Measurements from ENCODE around the gene CDC5L. TPM values are rescaled to one million over a fixed set of nuclear protein-coding genes. Genes with fewer than 3 reads are reported as not detected.

The CDC5L gene
- total and polyA plus RNA-seq, 2 experiments from 2014 or later = 15.9 to 20.4 TPM

- no peak for TF ChIP-seq EZH2phosphoT487 (IDR thresholded peaks at IDR 0.05; ENCODE audit: insufficient read depth, low read depth)
- peak overlapping the region; percentile 26 for H3K4me3 ChIP-seq
- no peaks in the 10 kb centered on the region for H3K27me3 ChIP-seq (replicated peaks; ENCODE audit: insufficient read depth)
- H3K79me2 ChIP-seq (ENCODE audit: insufficient read depth) = peaks cover 56% of the 10 kb centered on the region
- no peak for DNase-seq
- peaks cover 6% of the 10 kb centered on the region; the same call in 1 of the 2 replicates for H4K20me1 ChIP-seq (ENCODE audit: insufficient read depth)
- H3K4me1 ChIP-seq (ENCODE audit: insufficient read depth) = peaks cover 27% of the 10 kb centered on the region
- H3F3A ChIP-seq (ENCODE audit: insufficient read depth) = peaks cover 11% of the 10 kb centered on the region
- WGBS, 2 experiments (ENCODE audit: low coverage in 1 of 2, low lambda C conversion rate in 2 of 2, missing lambda C conversion rate in 2 of 2) = 22 to 25% methylated on average over 1 of the region's 1 CpG
- in situ Hi-C loops (cut with MboI) = no loop called here
- no peak overlapping the region for H3K27ac ChIP-seq
- peaks cover 32% of the 10 kb centered on the region for H3K36me3 ChIP-seq (ENCODE audit: low read depth)
- H3K9me2 ChIP-seq (ENCODE audit: insufficient read depth) = no peaks in the 10 kb centered on the region
- H2AFZ ChIP-seq = no peak overlapping the region
- H3K4me2 ChIP-seq (ENCODE audit: unreplicated experiment) = no peak overlapping the region
- H3K9me3 ChIP-seq (ENCODE audit: low read depth) = no peaks in the 10 kb centered on the region
- no peak overlapping the region for H3K9ac ChIP-seq
Observed at GRCh38 chr6:44390158-44390683, 2.7 kb downstream of the CDC5L start.

DNA sequence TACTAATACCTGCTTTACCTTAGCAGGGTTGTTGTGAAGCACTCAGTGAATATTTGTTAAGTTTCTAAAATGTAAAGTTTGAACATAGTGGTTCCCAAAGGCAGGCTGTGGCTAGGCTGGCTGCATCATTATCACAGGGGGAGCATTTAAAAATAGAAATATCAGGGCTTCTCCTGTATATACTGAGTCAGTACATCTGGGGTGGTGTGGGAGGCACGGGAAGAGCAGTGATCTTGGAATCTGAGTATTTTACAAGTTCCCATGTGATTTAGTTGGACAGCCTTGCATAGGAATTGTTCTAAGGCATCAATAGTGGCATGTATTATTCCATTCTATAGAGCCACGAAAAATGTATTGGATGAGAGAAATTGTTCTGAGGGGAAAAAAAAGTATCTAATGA, 8.0 kb downstream of the CDC5L start:
- Histone ChIP-seq H3K4me2 (ENCODE audit: unreplicated experiment) (no peak overlapping the region), H3K9me2 (ENCODE audit: insufficient read depth) (no peaks in the 10 kb centered on the region), H2AFZ (no peak overlapping the region), H3K4me3 (no peak overlapping the region), H3K27me3 (replicated peaks; ENCODE audit: insufficient read depth) (no peaks in the 10 kb centered on the region), H3K4me1 (ENCODE audit: insufficient read depth) (no peaks in the 10 kb centered on the region), H4K20me1 (ENCODE audit: insufficient read depth) (no peaks in the 10 kb centered on the region), H3F3A (ENCODE audit: insufficient read depth) (no peaks in the 10 kb centered on the region), H3K36me3 (ENCODE audit: low read depth) (peaks cover 57% of the 10 kb centered on the region), H3K27ac (no peak overlapping the region), H3K79me2 (ENCODE audit: insufficient read depth) (peaks cover 64% of the 10 kb centered on the region), H3K9ac (no peak overlapping the region), H3K9me3 (ENCODE audit: low read depth) (no peaks in the 10 kb centered on the region)
- 30 to 40% methylated on average over 2 of the region's 2 CpGs for WGBS, 2 experiments (ENCODE audit: low coverage in 1 of 2, low lambda C conversion rate in 2 of 2, missing lambda C conversion rate in 2 of 2)
- TF ChIP-seq EZH2phosphoT487 (IDR thresholded peaks at IDR 0.05; ENCODE audit: insufficient read depth, low read depth) (no peak), EZH2 (IDR thresholded peaks at IDR 0.05; ENCODE audit: insufficient read depth, poor library complexity, severe bottlenecking) (no peak)
- in situ Hi-C loops (cut with MboI) = no loop called here
- DNase-seq = no peak

- Histone ChIP-seq H3K79me2 (ENCODE audit: insufficient read depth) (peaks cover 60% of the 10 kb centered on the region), H3K4me1 (ENCODE audit: insufficient read depth) (no peaks in the 10 kb centered on the region), H3K27ac (no peak overlapping the region), H3K4me3 (no peak overlapping the region), H2AFZ (no peak overlapping the region), H3K9ac (no peak overlapping the region), H3K4me2 (ENCODE audit: unreplicated experiment) (no peak overlapping the region), H3K27me3 (replicated peaks; ENCODE audit: insufficient read depth) (no peaks in the 10 kb centered on the region), H3K9me3 (ENCODE audit: low read depth) (no peaks in the 10 kb centered on the region), H4K20me1 (ENCODE audit: insufficient read depth) (no peaks in the 10 kb centered on the region), H3K36me3 (ENCODE audit: low read depth) (peaks cover 55% of the 10 kb centered on the region), H3K9me2 (ENCODE audit: insufficient read depth) (no peaks in the 10 kb centered on the region), H3F3A (ENCODE audit: insufficient read depth) (no peaks in the 10 kb centered on the region)
- WGBS, 2 experiments (ENCODE audit: low coverage in 1 of 2, low lambda C conversion rate in 2 of 2, missing lambda C conversion rate in 2 of 2) = 42 to 52% methylated on average over 3 of the region's 3 CpGs
- in situ Hi-C loops (cut with MboI) = no loop called here
- TF ChIP-seq EZH2phosphoT487 (IDR thresholded peaks at IDR 0.05; ENCODE audit: insufficient read depth, low read depth) (no peak), EZH2 (IDR thresholded peaks at IDR 0.05; ENCODE audit: insufficient read depth, poor library complexity, severe bottlenecking) (no peak)
- DNase-seq = no peak
Observed at GRCh38 chr6:44396968-44397367, 9.5 kb downstream of the CDC5L start.

- H3K36me3 ChIP-seq (ENCODE audit: low read depth) = peaks cover 50% of the 10 kb centered on the region
- no peaks in the 10 kb centered on the region for H4K20me1 ChIP-seq (ENCODE audit: insufficient read depth)
- no peak overlapping the region for H3K27ac ChIP-seq
- in situ Hi-C loops (cut with MboI) = no loop called here
- no peaks in the 10 kb centered on the region for H3K9me3 ChIP-seq (ENCODE audit: low read depth)
- H2AFZ ChIP-seq = no peak overlapping the region
- no peaks in the 10 kb centered on the region for H3K9me2 ChIP-seq (ENCODE audit: insufficient read depth)
- 90 to 93% methylated on average over 1 of the region's 1 CpG for WGBS, 2 experiments (ENCODE audit: low coverage in 1 of 2, low lambda C conversion rate in 2 of 2, missing lambda C conversion rate in 2 of 2)
- no peak for DNase-seq
- H3K79me2 ChIP-seq (ENCODE audit: insufficient read depth) = peaks cover 59% of the 10 kb centered on the region
- H3K4me2 ChIP-seq (ENCODE audit: unreplicated experiment) = no peak overlapping the region
- no peaks in the 10 kb centered on the region for H3K4me1 ChIP-seq (ENCODE audit: insufficient read depth)
- no peaks in the 10 kb centered on the region for H3K27me3 ChIP-seq (replicated peaks; ENCODE audit: insufficient read depth)
- TF ChIP-seq EZH2 (IDR thresholded peaks at IDR 0.05; ENCODE audit: insufficient read depth, poor library complexity, severe bottlenecking) = no peak
- TF ChIP-seq EZH2phosphoT487 (IDR thresholded peaks at IDR 0.05; ENCODE audit: insufficient read depth, low read depth) = no peak
- H3K4me3 ChIP-seq = no peak overlapping the region
- H3F3A ChIP-seq (ENCODE audit: insufficient read depth) = no peaks in the 10 kb centered on the region
- H3K9ac ChIP-seq = no peak overlapping the region
Observed at GRCh38 chr6:44397424-44398164, 10.1 kb downstream of the CDC5L start.

Measured in GM23248 (cell line).